ENCODE results near the gene LMBR1. TPM values are rescaled to one million over a fixed set of nuclear protein-coding genes. Genes with fewer than 3 reads are reported as not detected.
"Not testable (repeated sequence)": the region's sequence is repeated elsewhere in the genome, so short reads cannot be mapped to it uniquely, and the experiment has no call there.

Gene LMBR1
- polyA plus RNA-seq, 1 donor: 29.3 TPM

GRCh38 chr7:156928406-156928747 lies 35.4 kb upstream of the LMBR1 start:
- H3K4me3 ChIP-seq (ENCODE audit: low read length): no peak overlapping the region
- WGBS (ENCODE audit: insufficient coverage, low lambda C conversion rate): no CpG with 5 or more reads among the region's 5 CpGs
- H3K4me1 ChIP-seq (ENCODE audit: control insufficient read depth, insufficient read depth, low read length): no peaks in the 10 kb centered on the region
- H3K27me3 ChIP-seq (ENCODE audit: control insufficient read depth, insufficient read depth, low read length): peaks cover 8% of the 10 kb centered on the region
- no peaks in the 10 kb centered on the region for H3K36me3 ChIP-seq (ENCODE audit: control insufficient read depth, insufficient read depth, low read length)
- DNase-seq: no peak
- H3K27ac ChIP-seq (ENCODE audit: low read length): no peak overlapping the region
- no peaks in the 10 kb centered on the region for H3K9me3 ChIP-seq (ENCODE audit: control insufficient read depth, low read depth, low read length)

- H3K36me3 ChIP-seq (ENCODE audit: control insufficient read depth, insufficient read depth, low read length): no peaks in the 10 kb centered on the region
- peaks cover 8% of the 10 kb centered on the region for H3K27me3 ChIP-seq (ENCODE audit: control insufficient read depth, insufficient read depth, low read length)
- H3K9me3 ChIP-seq (ENCODE audit: control insufficient read depth, low read depth, low read length): no peaks in the 10 kb centered on the region
- peak overlapping the region; percentile 15 for H3K27ac ChIP-seq (ENCODE audit: low read length)
- WGBS (ENCODE audit: insufficient coverage, low lambda C conversion rate): 100% methylated on average over 1 of the region's 17 CpGs
- H3K4me1 ChIP-seq (ENCODE audit: control insufficient read depth, insufficient read depth, low read length): no peaks in the 10 kb centered on the region
- no peak for DNase-seq
- no peak overlapping the region for H3K4me3 ChIP-seq (ENCODE audit: low read length)
Observed at GRCh38 chr7:156927571-156928405, 34.8 kb upstream of the LMBR1 start.

GRCh38 chr7:156925821-156926220 lies 32.8 kb upstream of the LMBR1 start:
- H3K36me3 ChIP-seq (ENCODE audit: control insufficient read depth, insufficient read depth, low read length); H3K4me3 ChIP-seq (ENCODE audit: low read length); H3K4me1 ChIP-seq (ENCODE audit: control insufficient read depth, insufficient read depth, low read length); H3K27ac ChIP-seq (ENCODE audit: low read length); H3K27me3 ChIP-seq (ENCODE audit: control insufficient read depth, insufficient read depth, low read length); H3K9me3 ChIP-seq (ENCODE audit: control insufficient read depth, low read depth, low read length); DNase-seq: not testable (repeated sequence)
- WGBS (ENCODE audit: insufficient coverage, low lambda C conversion rate): no CpG with 5 or more reads among the region's 12 CpGs

DNA sequence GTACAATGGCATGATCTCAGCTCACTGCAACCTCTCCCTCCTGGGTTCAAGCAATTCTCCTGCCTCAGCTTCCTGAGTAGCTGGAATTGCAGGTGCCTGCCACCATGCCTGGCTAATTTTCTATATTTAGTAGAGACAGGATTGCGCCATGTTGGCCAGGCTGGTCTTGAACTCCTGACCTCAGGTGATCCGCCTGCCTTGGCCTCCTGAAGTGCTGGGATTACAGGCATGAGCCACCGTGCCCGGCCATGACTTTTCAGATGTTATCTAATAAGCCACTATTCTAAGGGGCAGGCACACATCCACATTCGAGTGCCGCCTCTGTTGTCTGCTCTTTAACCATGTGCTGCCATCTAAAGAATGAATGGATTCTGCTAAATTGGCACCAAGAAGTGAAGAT lies 29.3 kb upstream of the LMBR1 start:
- no CpG with 5 or more reads among the region's 6 CpGs for WGBS (ENCODE audit: insufficient coverage, low lambda C conversion rate)

GRCh38 chr7:156920487-156921373 lies 27.7 kb upstream of the LMBR1 start:
- H3K36me3 ChIP-seq (ENCODE audit: control insufficient read depth, insufficient read depth, low read length); H3K27me3 ChIP-seq (ENCODE audit: control insufficient read depth, insufficient read depth, low read length); H3K9me3 ChIP-seq (ENCODE audit: control insufficient read depth, low read depth, low read length); DNase-seq; H3K4me1 ChIP-seq (ENCODE audit: control insufficient read depth, insufficient read depth, low read length); H3K27ac ChIP-seq (ENCODE audit: low read length); H3K4me3 ChIP-seq (ENCODE audit: low read length): not testable (repeated sequence)
- WGBS (ENCODE audit: insufficient coverage, low lambda C conversion rate): 73% methylated on average over 3 of the region's 24 CpGs

More for the DNA sequence above, 29.3 kb upstream of the LMBR1 start:
- H3K9me3 ChIP-seq (ENCODE audit: control insufficient read depth, low read depth, low read length); H3K27ac ChIP-seq (ENCODE audit: low read length); H3K4me3 ChIP-seq (ENCODE audit: low read length); H3K36me3 ChIP-seq (ENCODE audit: control insufficient read depth, insufficient read depth, low read length); H3K4me1 ChIP-seq (ENCODE audit: control insufficient read depth, insufficient read depth, low read length); DNase-seq; H3K27me3 ChIP-seq (ENCODE audit: control insufficient read depth, insufficient read depth, low read length): not testable (repeated sequence)

GRCh38 chr7:156920076-156920475 lies 27.1 kb upstream of the LMBR1 start:
- H3K4me1 ChIP-seq (ENCODE audit: control insufficient read depth, insufficient read depth, low read length): no peaks in the 10 kb centered on the region
- WGBS (ENCODE audit: insufficient coverage, low lambda C conversion rate): 50% methylated on average over 1 of the region's 5 CpGs
- no peaks in the 10 kb centered on the region for H3K36me3 ChIP-seq (ENCODE audit: control insufficient read depth, insufficient read depth, low read length)
- no peaks in the 10 kb centered on the region for H3K9me3 ChIP-seq (ENCODE audit: control insufficient read depth, low read depth, low read length)
- H3K27me3 ChIP-seq (ENCODE audit: control insufficient read depth, insufficient read depth, low read length): peaks cover 6% of the 10 kb centered on the region
- no peak overlapping the region for H3K4me3 ChIP-seq (ENCODE audit: low read length)
- DNase-seq: no peak
- H3K27ac ChIP-seq (ENCODE audit: low read length): no peak overlapping the region

DNA sequence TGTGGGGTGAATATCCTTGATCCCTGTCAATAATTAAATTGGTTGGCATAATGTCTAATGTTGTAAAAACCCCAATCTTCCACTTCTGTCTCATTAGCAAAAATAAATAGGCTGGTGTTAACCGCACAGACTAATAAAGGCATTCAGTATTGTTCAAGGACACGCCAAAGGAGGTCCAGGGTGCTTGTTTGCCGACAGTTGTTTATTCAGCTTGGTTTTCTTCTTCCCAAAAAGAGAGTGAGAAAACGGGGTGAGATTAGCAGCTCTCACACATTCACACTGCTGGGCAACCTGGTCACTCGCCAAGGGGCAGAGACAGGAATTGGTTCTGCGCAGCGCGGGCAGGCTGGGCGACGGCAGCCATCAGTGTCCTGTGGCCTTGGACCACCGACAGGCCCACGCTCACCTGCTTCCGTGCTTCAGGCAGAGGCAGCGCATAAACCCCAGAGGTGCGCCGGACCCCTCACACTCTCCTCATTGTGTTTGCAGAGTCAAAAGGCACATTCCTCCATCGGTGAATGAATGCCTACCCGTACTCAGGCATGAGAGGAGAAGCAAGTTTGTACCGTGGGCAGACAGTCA lies 26.2 kb upstream of the LMBR1 start:
- H3K36me3 ChIP-seq (ENCODE audit: control insufficient read depth, insufficient read depth, low read length): no peaks in the 10 kb centered on the region
- H3K27ac ChIP-seq (ENCODE audit: low read length): no peak overlapping the region
- no peak overlapping the region for H3K4me3 ChIP-seq (ENCODE audit: low read length)
- DNase-seq: no peak
- no peaks in the 10 kb centered on the region for H3K4me1 ChIP-seq (ENCODE audit: control insufficient read depth, insufficient read depth, low read length)
- peaks cover 6% of the 10 kb centered on the region for H3K27me3 ChIP-seq (ENCODE audit: control insufficient read depth, insufficient read depth, low read length)
- WGBS (ENCODE audit: insufficient coverage, low lambda C conversion rate): no CpG with 5 or more reads among the region's 19 CpGs
- H3K9me3 ChIP-seq (ENCODE audit: control insufficient read depth, low read depth, low read length): no peaks in the 10 kb centered on the region

GRCh38 chr7:156918635-156919034 lies 25.7 kb upstream of the LMBR1 start:
- WGBS (ENCODE audit: insufficient coverage, low lambda C conversion rate): 86% methylated on average over 1 of the region's 1 CpG
- Histone ChIP-seq H3K4me1 (ENCODE audit: control insufficient read depth, insufficient read depth, low read length) (no peaks in the 10 kb centered on the region), H3K27ac (ENCODE audit: low read length) (no peak overlapping the region), H3K4me3 (ENCODE audit: low read length) (no peak overlapping the region), H3K27me3 (ENCODE audit: control insufficient read depth, insufficient read depth, low read length) (peaks cover 6% of the 10 kb centered on the region), H3K36me3 (ENCODE audit: control insufficient read depth, insufficient read depth, low read length) (no peaks in the 10 kb centered on the region), H3K9me3 (ENCODE audit: control insufficient read depth, low read depth, low read length) (no peaks in the 10 kb centered on the region)
- no peak for DNase-seq

- not testable (repeated sequence) for H3K27ac ChIP-seq (ENCODE audit: low read length); DNase-seq; H3K36me3 ChIP-seq (ENCODE audit: control insufficient read depth, insufficient read depth, low read length); H3K27me3 ChIP-seq (ENCODE audit: control insufficient read depth, insufficient read depth, low read length); H3K4me1 ChIP-seq (ENCODE audit: control insufficient read depth, insufficient read depth, low read length); H3K9me3 ChIP-seq (ENCODE audit: control insufficient read depth, low read depth, low read length); H3K4me3 ChIP-seq (ENCODE audit: low read length)
- WGBS (ENCODE audit: insufficient coverage, low lambda C conversion rate): no CpG with 5 or more reads among the region's 3 CpGs
Observed at GRCh38 chr7:156909574-156910252, 16.7 kb upstream of the LMBR1 start.

DNA sequence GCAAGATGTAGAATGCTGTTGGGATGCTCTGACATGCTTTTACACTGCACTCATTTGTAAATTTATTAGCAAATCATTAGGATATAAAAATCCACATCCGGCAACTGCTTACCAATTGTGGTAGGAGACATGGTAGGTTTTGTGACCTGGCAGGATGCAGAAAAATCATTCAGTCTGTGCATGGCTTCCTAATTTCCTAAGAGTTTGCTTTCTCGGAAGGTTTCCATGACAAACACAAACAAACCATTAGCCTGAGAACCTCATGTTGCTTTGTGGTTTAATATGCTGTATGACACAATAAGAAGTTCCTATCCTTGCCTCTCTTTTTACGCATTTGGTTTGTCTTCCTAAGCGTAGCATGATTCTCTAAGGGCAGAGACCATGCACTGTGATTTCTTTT lies 14.7 kb upstream of the LMBR1 start:
- no peak overlapping the region for H3K4me3 ChIP-seq (ENCODE audit: low read length)
- no peak for DNase-seq
- no peaks in the 10 kb centered on the region for H3K27me3 ChIP-seq (ENCODE audit: control insufficient read depth, insufficient read depth, low read length)
- H3K4me1 ChIP-seq (ENCODE audit: control insufficient read depth, insufficient read depth, low read length): no peaks in the 10 kb centered on the region
- H3K9me3 ChIP-seq (ENCODE audit: control insufficient read depth, low read depth, low read length): no peaks in the 10 kb centered on the region
- WGBS (ENCODE audit: insufficient coverage, low lambda C conversion rate): 100% methylated on average over 2 of the region's 4 CpGs
- H3K36me3 ChIP-seq (ENCODE audit: control insufficient read depth, insufficient read depth, low read length): no peaks in the 10 kb centered on the region
- no peak overlapping the region for H3K27ac ChIP-seq (ENCODE audit: low read length)
